Adrenal gland (tissue), 12 donors: ENCODE results near the gene METTL8. TPM values are rescaled to one million over a fixed set of nuclear protein-coding genes. Genes with fewer than 3 reads are reported as not detected.

Source experiments
- DNase-seq, 7 donors: peaks; one replicate each; pipeline ENCODE4 v3.0.0-alpha.2; 2019 to 2020
- H3K27ac ChIP-seq, 5 donors: fragments of 200-600 bp; sonication (generic) in 4 of 5; 1 replicate in 3 of 5; 2 replicates in 2 of 5; pipeline versions ENCODE4 v1.5.1 to v1.8.0; 2016 to 2020; ENCODE audit warnings: mild to moderate bottlenecking in 1 of 5
- H3K27me3 ChIP-seq: fragments of 200-600 bp; 2 replicates; pipeline ENCODE4 v1.8.0; 2021
- H3K36me3 ChIP-seq, 2 donors: fragments of 200-600 bp; replicated peaks in 1 of 2; 1 replicate in 1 of 2; 2 replicates in 1 of 2; pipeline versions ENCODE4 v1.5.1 to v1.8.0; 2018 to 2022
- H3K4me1 ChIP-seq, 2 donors: fragments of 200-600 bp; replicated peaks in 1 of 2; 1 replicate in 1 of 2; 2 replicates in 1 of 2; pipeline versions ENCODE4 v1.5.1 to v1.8.0; 2018 to 2021
- H3K4me3 ChIP-seq, 4 donors: fragments of 200-600 bp; sonication (generic) in 3 of 4; one replicate each; pipeline ENCODE4 v1.5.1; 2016 to 2018
- H3K9me3 ChIP-seq, 3 donors: fragments of 200-600 bp; sonication (generic) in 1 of 3; replicated peaks in 1 of 3; 1 replicate in 2 of 3; 2 replicates in 1 of 3; pipeline versions ENCODE4 v1.5.1 to v1.8.0; 2016 to 2021
- CTCF ChIP-seq, 6 experiments: fragments of 450-650 bp in 4 of 6; fragments of 200-600 bp in 2 of 6; sonication (generic) in 1 of 6; IDR thresholded peaks; 1 replicate in 5 of 6; 2 replicates in 1 of 6; pipeline versions ENCODE4 v1.5.1 to v1.8.0; 2016 to 2021; ENCODE audit warnings: antibody characterized with exemption in 6 of 6, mild to moderate bottlenecking in 2 of 6, moderate library complexity in 1 of 6
- POLR2A ChIP-seq, 2 donors: fragments of 450-650 bp; IDR thresholded peaks; one replicate each; pipeline ENCODE4 v1.6.1; 2017; ENCODE audit warnings: antibody characterized with exemption in 2 of 2, mild to moderate bottlenecking in 2 of 2, moderate library complexity in 1 of 2
- WGBS, 4 donors: extraction: QIAGEN DNeasy Blood & Tissue Kit in 2 of 4; methylation state at CpG; one replicate each; pipeline versions ENCODE4 v1.1.5 to v1.1.7; 2013 to 2017; 5-methylcytosine and 5-hydroxymethylcytosine counted together
- intact Hi-C, 2 donors: fragments of 100-400 bp; cut with DNase I; formaldehyde crosslinking; loops; one replicate each; pipeline versions ENCODE4 v1.14.1 to v1.15.0; 2022 to 2023
- polyA plus RNA-seq, 3 donors: library from polyadenylated mRNA; stranded (reverse); fragments of 200-250 nt in 2 of 3; fragments of 350-450 nt in 1 of 3; fragmentation: Illumina TruSeq in 1 of 3; extraction: RNeasy Lipid Tissue Mini Kit (QIAGEN cat#74804) in 1 of 3; gene quantifications; one replicate each; pipeline ENCODE4 v1.2.3, GENCODE V29; 2013 to 2014
- total RNA-seq, 9 donors: library from RNA; depleted of rRNA in 4 of 9; stranded (reverse); fragments of >200 nt in 4 of 9; fragments of 120-200 nt in 1 of 9; fragmentation: NEBNext Ultra II Directional in 1 of 9; extraction: Animal tissue kit (Norgen Biotek cat#: 25700) in 1 of 9; gene quantifications; one replicate each; pipeline versions ENCODE4 v1.1.0 to v1.2.4, GENCODE V29; 2013 to 2023
- donor health status: healthy with polysubstance abuse.
- donor health status: Bipolar disorder and iron deficiency.
- donor health status: DM: yes; HTN: yes; CAD: no.
- donor health status: DM: no; HTN: no; CAD: no.
- donor health status: DM: no; HTN: no; CAD: no.
- donor health status: DM: yes; HTN: yes; CAD: no.

METTL8 gene
- total and polyA plus RNA-seq, 12 donors = 3.3 to 37.5 (median 19.7) TPM

DNA sequence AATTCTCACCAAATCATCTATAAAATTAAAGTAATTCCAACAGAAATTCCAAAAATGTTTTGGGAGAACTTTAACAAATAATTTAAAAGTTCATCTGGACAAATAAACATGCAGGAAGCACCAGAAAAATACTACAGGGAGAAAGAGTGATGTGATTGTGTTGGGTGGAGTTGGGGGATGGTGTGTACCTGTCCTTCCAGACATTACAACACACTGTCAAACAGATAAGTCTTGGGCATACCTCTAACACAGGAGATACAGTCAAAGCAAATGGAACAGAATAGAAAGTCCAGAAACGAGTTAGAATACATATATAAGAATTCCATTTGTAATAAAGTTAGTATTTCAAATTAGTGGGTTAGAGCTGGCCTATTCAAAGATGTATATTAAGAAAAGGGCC, 22.6 kb downstream of the METTL8 start:
- 78 to 85% (median 83%) methylated on average over 1 of the region's 1 CpG for WGBS, 4 donors
- intact Hi-C loops = loop anchor here (5.0 to 10.0 kb wide), 2 partner anchors 236 to 249 kb away; partner anchors contain the start of gene TLK1 (in 1 of the 2)
- H3K4me3 ChIP-seq = no peak overlapping the region
- TF ChIP-seq POLR2A (IDR thresholded peaks at IDR 0.05) (no peak), CTCF (IDR thresholded peaks at IDR 0.05) (no peak)
- H3K9me3 ChIP-seq = no peaks in the 10 kb centered on the region
- no peak for DNase-seq
- H3K27me3 ChIP-seq = no peaks in the 10 kb centered on the region
- H3K36me3 ChIP-seq = no peaks in the 10 kb centered on the region
- H3K4me1 ChIP-seq = peaks cover 0 to 4% of the 10 kb centered on the region in 2 donors
- no peak overlapping the region for H3K27ac ChIP-seq

- intact Hi-C loops = loop anchor here (5.0 to 10.0 kb wide), 2 partner anchors 236 to 248 kb away; partner anchors contain the start of gene TLK1 (in 1 of the 2)
- H3K4me1 ChIP-seq = peaks cover 0 to under 1% of the 10 kb centered on the region in 2 donors
- no peaks in the 10 kb centered on the region for H3K36me3 ChIP-seq
- TF ChIP-seq CTCF (IDR thresholded peaks at IDR 0.05) = no peak
- no peak for TF ChIP-seq POLR2A (IDR thresholded peaks at IDR 0.05)
- H3K27me3 ChIP-seq = no peaks in the 10 kb centered on the region
- no peak overlapping the region for H3K4me3 ChIP-seq
- no peaks in the 10 kb centered on the region for H3K9me3 ChIP-seq
- no peak for DNase-seq
- H3K27ac ChIP-seq = no peak overlapping the region
Measured at GRCh38 chr2:171410624-171411023, 23.2 kb downstream of the METTL8 start.

DNA sequence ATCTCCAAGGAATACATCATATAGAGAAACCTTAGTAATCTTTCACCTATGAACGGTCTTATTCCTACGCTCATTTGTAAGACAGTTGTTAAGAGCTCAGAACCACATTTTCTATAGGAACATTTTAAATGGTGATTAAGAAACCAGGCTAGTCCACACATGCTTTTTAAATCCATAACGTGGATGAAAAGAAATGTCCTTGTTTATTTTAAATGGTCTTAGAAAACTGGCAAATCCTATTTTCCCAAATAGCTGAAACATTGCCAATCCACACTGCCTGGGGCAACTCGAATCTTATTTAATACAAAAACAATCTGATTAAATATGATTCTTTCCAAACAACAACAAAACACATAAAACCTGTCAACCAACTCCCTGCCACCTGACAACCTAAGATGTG, 23.7 kb downstream of the METTL8 start:
- Histone ChIP-seq H3K4me3 (no peak overlapping the region), H3K36me3 (no peaks in the 10 kb centered on the region), H3K27me3 (no peaks in the 10 kb centered on the region), H3K27ac (no peak overlapping the region), H3K9me3 (no peaks in the 10 kb centered on the region), H3K4me1 (no peaks in the 10 kb centered on the region)
- no peak for TF ChIP-seq CTCF (IDR thresholded peaks at IDR 0.05)
- TF ChIP-seq POLR2A (IDR thresholded peaks at IDR 0.05) = no peak
- intact Hi-C loops = loop anchor here (5.0 to 10.0 kb wide), 2 partner anchors 235 to 248 kb away; partner anchors contain the start of gene TLK1 (in 1 of the 2)
- WGBS, 4 donors = 65 to 73% (median 69%) methylated on average over 4 of the region's 4 CpGs
- no peak for DNase-seq

- Histone ChIP-seq H3K9me3 (no peaks in the 10 kb centered on the region), H3K36me3 (no peaks in the 10 kb centered on the region), H3K27ac (no peak overlapping the region), H3K27me3 (no peaks in the 10 kb centered on the region), H3K4me3 (peak overlapping the region in 1 of 4 donors; percentile 41), H3K4me1 (no peaks in the 10 kb centered on the region)
- no peak for TF ChIP-seq CTCF (IDR thresholded peaks at IDR 0.05)
- TF ChIP-seq POLR2A (IDR thresholded peaks at IDR 0.05) = no peak
- DNase-seq = no peak
- WGBS, 4 donors = 72 to 77% (median 75%) methylated on average over 8 of the region's 8 CpGs
- intact Hi-C loops = no loop called here
Measured at GRCh38 chr2:171409436-171409971, 24.3 kb downstream of the METTL8 start.
